HCT116 (cell line): ENCODE data around the gene APBA2.

Experiments used
- CEBPB ChIP-seq: IDR thresholded peaks from 2 replicates; pipeline ENCODE4 v1.6.1; 2012; ENCODE audit warnings: low read depth
- EZH2 ChIP-seq: fragments of 200-600 bp; sonication (generic); IDR thresholded peaks from 2 replicates; pipeline ENCODE4 v1.6.1; 2017; ENCODE audit warnings: antibody characterized with exemption, mixed run types
- EZH2phosphoT487 ChIP-seq: fragments of 200-600 bp; IDR thresholded peaks from 2 replicates; pipeline ENCODE4 v1.6.1; 2018; ENCODE audit warnings: antibody characterized with exemption, borderline replicate concordance
- JUND ChIP-seq: IDR thresholded peaks from 2 replicates; pipeline ENCODE4 v1.6.1; 2012
- POLR2A ChIP-seq: IDR thresholded peaks from 2 replicates; pipeline ENCODE4 v1.7.0; 2011; ENCODE audit warnings: borderline replicate concordance; ENCODE audit not compliant: insufficient read depth, insufficient read length; ENCODE audit errors: extremely low read depth
- POLR2AphosphoS5 ChIP-seq: IDR thresholded peaks from 2 replicates; pipeline ENCODE4 v1.6.1; 2011; ENCODE audit warnings: mild to moderate bottlenecking, low read depth, low read length, moderate library complexity
- RAD21 ChIP-seq: IDR thresholded peaks from 2 replicates; pipeline ENCODE4 v1.6.1; 2012; ENCODE audit warnings: low read depth, mild to moderate bottlenecking
- SIN3A ChIP-seq: IDR thresholded peaks from 2 replicates; pipeline ENCODE4 v1.6.1; 2012; ENCODE audit warnings: low read depth
- SP1 ChIP-seq: IDR thresholded peaks from 2 replicates; pipeline ENCODE4 v1.6.1; 2012; ENCODE audit warnings: low read depth
- YY1 ChIP-seq: IDR thresholded peaks from 2 replicates; pipeline ENCODE4 v1.6.1; 2011; ENCODE audit warnings: low read length, low read depth, moderate library complexity, mild to moderate bottlenecking; ENCODE audit not compliant: insufficient replicate concordance; ENCODE audit errors: extremely low read depth
- TF ChIP-seq, protein P1 (sequence below), 3 experiments: fragments of 200-600 bp in 1 of 3; sonication (generic) in 1 of 3; IDR thresholded peaks in 2 of 3; conservative IDR thresholded peaks in 1 of 3; 2 replicates each; pipeline ENCODE4 v1.5.1; 2012 to 2017; ENCODE audit warnings: low read depth in 2 of 3, low read length in 2 of 3, antibody characterized with exemption in 1 of 3, borderline replicate concordance in 1 of 3, control low read depth in 1 of 3, mild to moderate bottlenecking in 1 of 3, mixed read lengths in 1 of 3, mixed run types in 1 of 3, moderate library complexity in 1 of 3; ENCODE audit not compliant: insufficient read depth in 1 of 3
- TF ChIP-seq, protein P2 (sequence below): IDR thresholded peaks from 2 replicates; pipeline ENCODE4 v1.6.1; 2012
- TF ChIP-seq, protein P3 (sequence below): IDR thresholded peaks from 2 replicates; pipeline ENCODE4 v1.6.1; 2012
- TF ChIP-seq, protein P4 (sequence below): IDR thresholded peaks from 2 replicates; pipeline ENCODE4 v1.6.1; 2012; ENCODE audit warnings: low read depth

DNA sequence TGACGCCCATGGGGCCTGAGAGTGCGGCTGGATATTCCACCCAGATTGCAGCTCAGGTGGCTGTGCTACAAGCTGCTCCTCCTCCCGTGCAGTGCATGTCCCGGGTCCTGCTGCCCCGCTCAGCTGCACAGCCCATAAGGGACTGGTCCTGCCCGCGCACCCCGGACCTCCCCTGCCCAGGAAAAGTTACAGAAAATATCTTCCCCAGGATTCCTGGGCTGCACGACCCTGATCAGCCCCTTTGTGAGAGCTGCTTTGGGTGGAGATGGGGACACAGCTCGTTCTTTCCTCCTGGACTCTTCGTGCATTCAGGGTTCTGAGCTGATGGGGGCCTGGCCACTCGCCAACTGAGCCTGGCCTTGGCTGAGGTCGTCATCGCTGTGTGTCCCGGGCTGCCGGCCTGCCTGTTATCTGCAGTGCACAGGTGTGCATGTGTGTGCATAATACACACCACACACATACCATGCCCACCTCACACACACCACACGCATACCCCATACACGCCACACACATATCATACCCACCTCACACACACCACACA lies 28.8 kb downstream of the APBA2 start:
- TF ChIP-seq JUND (no peak), EZH2 (no peak), RAD21 (no peak), POLR2A (no peak), YY1 (no peak), CEBPB (no peak), EZH2phosphoT487 (no peak), POLR2AphosphoS5 (no peak), SIN3A (no peak), SP1 (no peak)
- TF ChIP-seq, protein P1, sequence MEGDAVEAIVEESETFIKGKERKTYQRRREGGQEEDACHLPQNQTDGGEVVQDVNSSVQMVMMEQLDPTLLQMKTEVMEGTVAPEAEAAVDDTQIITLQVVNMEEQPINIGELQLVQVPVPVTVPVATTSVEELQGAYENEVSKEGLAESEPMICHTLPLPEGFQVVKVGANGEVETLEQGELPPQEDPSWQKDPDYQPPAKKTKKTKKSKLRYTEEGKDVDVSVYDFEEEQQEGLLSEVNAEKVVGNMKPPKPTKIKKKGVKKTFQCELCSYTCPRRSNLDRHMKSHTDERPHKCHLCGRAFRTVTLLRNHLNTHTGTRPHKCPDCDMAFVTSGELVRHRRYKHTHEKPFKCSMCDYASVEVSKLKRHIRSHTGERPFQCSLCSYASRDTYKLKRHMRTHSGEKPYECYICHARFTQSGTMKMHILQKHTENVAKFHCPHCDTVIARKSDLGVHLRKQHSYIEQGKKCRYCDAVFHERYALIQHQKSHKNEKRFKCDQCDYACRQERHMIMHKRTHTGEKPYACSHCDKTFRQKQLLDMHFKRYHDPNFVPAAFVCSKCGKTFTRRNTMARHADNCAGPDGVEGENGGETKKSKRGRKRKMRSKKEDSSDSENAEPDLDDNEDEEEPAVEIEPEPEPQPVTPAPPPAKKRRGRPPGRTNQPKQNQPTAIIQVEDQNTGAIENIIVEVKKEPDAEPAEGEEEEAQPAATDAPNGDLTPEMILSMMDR (IDR thresholded peaks at IDR 0.05 in 2 of 3, conservative IDR thresholded peaks at IDR 0.05 in 1 of 3; ENCODE audit: borderline replicate concordance in 1 of 3, insufficient read depth in 1 of 3, low read depth in 2 of 3, low read length in 2 of 3): no peak
- TF ChIP-seq, protein P2, sequence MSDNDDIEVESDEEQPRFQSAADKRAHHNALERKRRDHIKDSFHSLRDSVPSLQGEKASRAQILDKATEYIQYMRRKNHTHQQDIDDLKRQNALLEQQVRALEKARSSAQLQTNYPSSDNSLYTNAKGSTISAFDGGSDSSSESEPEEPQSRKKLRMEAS: no peak
- TF ChIP-seq, protein P3, sequence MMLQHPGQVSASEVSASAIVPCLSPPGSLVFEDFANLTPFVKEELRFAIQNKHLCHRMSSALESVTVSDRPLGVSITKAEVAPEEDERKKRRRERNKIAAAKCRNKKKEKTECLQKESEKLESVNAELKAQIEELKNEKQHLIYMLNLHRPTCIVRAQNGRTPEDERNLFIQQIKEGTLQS: no peak
- TF ChIP-seq, protein P4, sequence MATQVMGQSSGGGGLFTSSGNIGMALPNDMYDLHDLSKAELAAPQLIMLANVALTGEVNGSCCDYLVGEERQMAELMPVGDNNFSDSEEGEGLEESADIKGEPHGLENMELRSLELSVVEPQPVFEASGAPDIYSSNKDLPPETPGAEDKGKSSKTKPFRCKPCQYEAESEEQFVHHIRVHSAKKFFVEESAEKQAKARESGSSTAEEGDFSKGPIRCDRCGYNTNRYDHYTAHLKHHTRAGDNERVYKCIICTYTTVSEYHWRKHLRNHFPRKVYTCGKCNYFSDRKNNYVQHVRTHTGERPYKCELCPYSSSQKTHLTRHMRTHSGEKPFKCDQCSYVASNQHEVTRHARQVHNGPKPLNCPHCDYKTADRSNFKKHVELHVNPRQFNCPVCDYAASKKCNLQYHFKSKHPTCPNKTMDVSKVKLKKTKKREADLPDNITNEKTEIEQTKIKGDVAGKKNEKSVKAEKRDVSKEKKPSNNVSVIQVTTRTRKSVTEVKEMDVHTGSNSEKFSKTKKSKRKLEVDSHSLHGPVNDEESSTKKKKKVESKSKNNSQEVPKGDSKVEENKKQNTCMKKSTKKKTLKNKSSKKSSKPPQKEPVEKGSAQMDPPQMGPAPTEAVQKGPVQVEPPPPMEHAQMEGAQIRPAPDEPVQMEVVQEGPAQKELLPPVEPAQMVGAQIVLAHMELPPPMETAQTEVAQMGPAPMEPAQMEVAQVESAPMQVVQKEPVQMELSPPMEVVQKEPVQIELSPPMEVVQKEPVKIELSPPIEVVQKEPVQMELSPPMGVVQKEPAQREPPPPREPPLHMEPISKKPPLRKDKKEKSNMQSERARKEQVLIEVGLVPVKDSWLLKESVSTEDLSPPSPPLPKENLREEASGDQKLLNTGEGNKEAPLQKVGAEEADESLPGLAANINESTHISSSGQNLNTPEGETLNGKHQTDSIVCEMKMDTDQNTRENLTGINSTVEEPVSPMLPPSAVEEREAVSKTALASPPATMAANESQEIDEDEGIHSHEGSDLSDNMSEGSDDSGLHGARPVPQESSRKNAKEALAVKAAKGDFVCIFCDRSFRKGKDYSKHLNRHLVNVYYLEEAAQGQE: no peak
